ENCODE data around the gene FANCC. TPM values are rescaled to one million over a fixed set of nuclear protein-coding genes. Genes with fewer than 3 reads are reported as not detected.

The FANCC gene
- total RNA-seq, 1 donor from 2014 or later: 9.3 TPM

DNA sequence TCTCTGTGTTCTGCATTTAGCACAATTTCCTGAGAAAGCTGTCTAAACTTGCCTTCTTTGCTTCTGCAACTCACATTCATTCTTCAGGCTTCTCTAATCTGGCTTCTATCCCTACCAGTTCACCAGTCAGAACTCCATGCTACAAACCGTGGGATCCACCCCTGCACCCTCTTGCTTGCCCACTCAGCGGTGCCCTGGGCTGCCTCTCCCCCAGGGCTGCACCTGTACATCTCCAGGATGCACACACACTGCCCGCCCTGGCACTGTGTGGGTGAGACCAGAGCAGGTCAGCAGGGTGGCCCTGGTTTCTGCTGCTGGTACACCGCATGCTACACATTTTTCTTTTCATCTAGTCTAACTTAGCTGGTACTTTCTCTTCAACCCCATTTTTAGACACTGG lies 127.1 kb downstream of the FANCC start:
- TF ChIP-seq, protein P1, sequence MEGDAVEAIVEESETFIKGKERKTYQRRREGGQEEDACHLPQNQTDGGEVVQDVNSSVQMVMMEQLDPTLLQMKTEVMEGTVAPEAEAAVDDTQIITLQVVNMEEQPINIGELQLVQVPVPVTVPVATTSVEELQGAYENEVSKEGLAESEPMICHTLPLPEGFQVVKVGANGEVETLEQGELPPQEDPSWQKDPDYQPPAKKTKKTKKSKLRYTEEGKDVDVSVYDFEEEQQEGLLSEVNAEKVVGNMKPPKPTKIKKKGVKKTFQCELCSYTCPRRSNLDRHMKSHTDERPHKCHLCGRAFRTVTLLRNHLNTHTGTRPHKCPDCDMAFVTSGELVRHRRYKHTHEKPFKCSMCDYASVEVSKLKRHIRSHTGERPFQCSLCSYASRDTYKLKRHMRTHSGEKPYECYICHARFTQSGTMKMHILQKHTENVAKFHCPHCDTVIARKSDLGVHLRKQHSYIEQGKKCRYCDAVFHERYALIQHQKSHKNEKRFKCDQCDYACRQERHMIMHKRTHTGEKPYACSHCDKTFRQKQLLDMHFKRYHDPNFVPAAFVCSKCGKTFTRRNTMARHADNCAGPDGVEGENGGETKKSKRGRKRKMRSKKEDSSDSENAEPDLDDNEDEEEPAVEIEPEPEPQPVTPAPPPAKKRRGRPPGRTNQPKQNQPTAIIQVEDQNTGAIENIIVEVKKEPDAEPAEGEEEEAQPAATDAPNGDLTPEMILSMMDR (IDR thresholded peaks at IDR 0.05): no peak
- H3K9me3 Mint-ChIP-seq (ENCODE audit: low read depth): no peaks in the 10 kb centered on the region
- no peak for DNase-seq (ENCODE audit: low spot score)
- no peaks in the 10 kb centered on the region for H3K36me3 Mint-ChIP-seq (ENCODE audit: low read depth)
- no peak overlapping the region for H3K4me3 Mint-ChIP-seq (ENCODE audit: unreplicated experiment)
- H3K27ac Mint-ChIP-seq (ENCODE audit: unreplicated experiment): peak overlapping the region; percentile 88
- H3K4me1 Mint-ChIP-seq (ENCODE audit: low read depth): peaks cover 41% of the 10 kb centered on the region
- no peaks in the 10 kb centered on the region for H3K27me3 Mint-ChIP-seq (ENCODE audit: low read depth)

DNA sequence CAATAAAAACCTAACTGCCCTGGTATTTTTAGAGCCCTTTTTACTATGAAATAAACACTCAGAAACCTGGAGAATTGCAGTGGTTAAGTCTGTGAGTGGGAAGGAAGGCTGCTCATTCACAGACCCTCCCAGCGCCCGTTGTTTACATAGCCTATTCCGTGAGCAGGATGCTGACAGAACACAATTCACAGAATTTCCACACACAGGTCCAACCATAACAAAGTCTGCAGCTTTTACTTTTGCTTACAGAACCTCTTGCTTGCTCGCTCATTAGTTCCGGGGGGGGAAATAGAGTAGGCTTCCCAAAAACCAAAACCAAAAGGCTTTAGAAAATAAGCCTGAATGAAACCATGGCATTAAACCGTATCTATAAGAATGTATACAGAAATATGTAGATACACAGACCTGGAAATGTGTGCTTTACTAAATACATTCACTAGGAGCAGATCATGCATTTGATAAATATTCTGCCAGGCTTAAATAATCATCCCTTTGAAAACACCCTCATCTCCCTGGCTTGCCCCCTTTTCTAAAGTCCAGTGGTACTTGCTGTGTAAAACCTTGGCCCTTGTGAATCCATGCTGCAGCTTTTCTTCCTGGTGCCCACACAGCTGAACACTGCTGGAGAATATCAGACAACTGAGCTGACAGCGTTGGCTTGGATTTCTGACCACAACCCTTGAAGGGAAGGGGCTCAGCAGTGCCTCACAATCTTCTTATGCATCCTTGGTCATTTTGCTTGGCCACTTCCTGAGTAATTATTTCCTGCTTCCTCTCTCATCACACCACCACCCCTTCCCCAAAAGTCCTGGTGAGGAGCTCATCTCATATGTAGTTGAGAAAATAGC lies 128.0 kb downstream of the FANCC start:
- no peaks in the 10 kb centered on the region for H3K9me3 Mint-ChIP-seq (ENCODE audit: low read depth)

DNA sequence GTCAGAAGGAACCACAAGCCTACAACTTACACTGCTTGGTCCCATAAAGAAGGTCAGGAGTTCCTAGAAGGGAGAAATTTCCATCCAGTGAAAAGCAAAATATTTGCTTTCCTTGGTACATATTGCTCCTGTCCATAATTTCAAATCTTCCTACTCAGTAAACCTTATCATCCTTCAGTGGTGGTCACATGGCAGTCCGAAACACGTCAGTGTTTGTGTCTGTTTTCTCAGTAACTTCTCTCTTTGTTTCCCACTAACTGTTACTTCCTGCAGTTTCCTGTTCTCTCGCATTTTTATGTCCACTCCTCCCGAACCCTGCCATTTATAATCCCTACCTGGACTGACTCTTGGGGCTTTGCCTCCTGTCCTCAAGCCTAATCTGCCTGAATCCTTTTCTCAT lies 129.1 kb downstream of the FANCC start:
- H3K4me1 Mint-ChIP-seq (ENCODE audit: low read depth): peaks cover 38% of the 10 kb centered on the region
- TF ChIP-seq, protein P1 (IDR thresholded peaks at IDR 0.05): no peak
- H3K27me3 Mint-ChIP-seq (ENCODE audit: low read depth): no peaks in the 10 kb centered on the region
- H3K36me3 Mint-ChIP-seq (ENCODE audit: low read depth): no peaks in the 10 kb centered on the region
- peak overlapping the region; percentile 42 for H3K4me3 Mint-ChIP-seq (ENCODE audit: unreplicated experiment)
- no peak for DNase-seq (ENCODE audit: low spot score)
- H3K9me3 Mint-ChIP-seq (ENCODE audit: low read depth): no peaks in the 10 kb centered on the region
- peak overlapping the region; percentile 88 for H3K27ac Mint-ChIP-seq (ENCODE audit: unreplicated experiment)

More for the DNA sequence above, 128.0 kb downstream of the FANCC start:
- Mint-ChIP-seq H3K27me3 (ENCODE audit: low read depth) (no peaks in the 10 kb centered on the region), H3K4me1 (ENCODE audit: low read depth) (peaks cover 38% of the 10 kb centered on the region), H3K4me3 (ENCODE audit: unreplicated experiment) (peak overlapping the region; percentile 43), H3K27ac (ENCODE audit: unreplicated experiment) (peak overlapping the region; percentile 88), H3K36me3 (ENCODE audit: low read depth) (no peaks in the 10 kb centered on the region)
- TF ChIP-seq, protein P1 (IDR thresholded peaks at IDR 0.05): no peak
- no peak for DNase-seq (ENCODE audit: low spot score)

DNA sequence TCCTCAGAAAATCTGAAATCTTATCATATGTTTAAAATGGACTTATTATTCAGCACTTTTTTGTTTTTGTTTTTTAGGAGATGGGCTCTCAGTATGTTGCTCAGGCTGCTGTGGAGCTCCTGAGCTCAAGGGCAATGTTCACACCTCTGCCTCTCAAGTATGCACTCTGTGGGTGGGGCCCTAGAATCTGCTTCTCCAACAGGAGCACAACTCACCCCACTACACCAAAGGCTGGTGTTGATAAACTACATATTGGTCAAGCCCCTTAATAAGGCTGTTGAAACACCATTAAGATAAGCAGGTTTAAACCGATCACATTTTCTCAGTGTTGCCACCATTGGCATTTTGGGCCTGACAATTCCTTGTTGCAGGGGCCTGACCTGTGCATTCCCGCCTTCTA lies 131.6 kb downstream of the FANCC start:
- no peak overlapping the region for H3K27ac Mint-ChIP-seq (ENCODE audit: unreplicated experiment)
- H3K27me3 Mint-ChIP-seq (ENCODE audit: low read depth): no peaks in the 10 kb centered on the region
- H3K4me1 Mint-ChIP-seq (ENCODE audit: low read depth): peaks cover 32% of the 10 kb centered on the region
- H3K9me3 Mint-ChIP-seq (ENCODE audit: low read depth): no peaks in the 10 kb centered on the region
- peaks cover 2% of the 10 kb centered on the region for H3K36me3 Mint-ChIP-seq (ENCODE audit: low read depth)
- H3K4me3 Mint-ChIP-seq (ENCODE audit: unreplicated experiment): no peak overlapping the region
- no peak for DNase-seq (ENCODE audit: low spot score)
- TF ChIP-seq, protein P1 (IDR thresholded peaks at IDR 0.05): no peak

DNA sequence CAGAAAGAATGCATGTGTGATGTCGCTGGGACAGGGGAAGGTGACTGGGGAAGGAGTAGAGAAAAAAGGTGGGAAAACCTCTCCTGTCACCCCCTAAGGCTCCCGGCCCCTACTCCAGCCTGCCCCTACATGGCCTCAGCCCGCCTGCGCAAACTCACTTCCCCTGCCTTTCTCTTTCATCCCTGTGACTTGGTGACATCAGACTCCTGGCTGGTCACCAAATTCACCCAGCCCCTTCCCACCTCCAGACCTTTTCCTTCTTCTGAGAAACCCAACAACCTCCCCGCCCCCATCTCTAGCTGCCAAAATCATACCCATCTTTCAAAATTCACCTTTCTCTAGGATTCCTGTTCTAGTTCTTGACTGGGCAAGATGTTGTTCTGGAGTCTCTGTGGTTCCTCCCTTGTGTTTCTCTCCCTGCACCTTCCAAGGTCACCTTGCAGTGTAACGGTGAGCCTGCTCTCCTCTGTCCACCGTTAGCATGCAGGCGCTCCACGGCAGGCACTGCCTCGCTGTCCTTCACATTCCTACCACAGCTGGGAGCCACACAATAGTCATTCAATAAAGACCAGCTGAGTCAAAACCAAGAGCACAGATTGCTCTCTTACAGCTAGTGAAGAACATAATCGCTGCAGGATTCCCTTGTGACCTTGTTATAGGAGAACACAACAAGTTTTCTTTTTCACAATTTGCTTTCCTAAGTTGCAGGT lies 134.5 kb downstream of the FANCC start:
- Mint-ChIP-seq H3K27me3 (ENCODE audit: low read depth) (no peaks in the 10 kb centered on the region), H3K4me1 (ENCODE audit: low read depth) (peaks cover 3% of the 10 kb centered on the region), H3K27ac (ENCODE audit: unreplicated experiment) (no peak overlapping the region), H3K4me3 (ENCODE audit: unreplicated experiment) (no peak overlapping the region), H3K9me3 (ENCODE audit: low read depth) (no peaks in the 10 kb centered on the region), H3K36me3 (ENCODE audit: low read depth) (peaks cover 2% of the 10 kb centered on the region)
- DNase-seq (ENCODE audit: low spot score): no peak
- TF ChIP-seq, protein P1 (IDR thresholded peaks at IDR 0.05): peak; percentile 62
